ENCODE measurements around the gene MRPL36. TPM values are rescaled to one million over a fixed set of nuclear protein-coding genes. Genes with fewer than 3 reads are reported as not detected.

The MRPL36 gene
- total and polyA plus RNA-seq, 2 donors (not counting 1 experiment from before 2014, with no cell fraction given), result 47.9 to 54.8 TPM

DNA sequence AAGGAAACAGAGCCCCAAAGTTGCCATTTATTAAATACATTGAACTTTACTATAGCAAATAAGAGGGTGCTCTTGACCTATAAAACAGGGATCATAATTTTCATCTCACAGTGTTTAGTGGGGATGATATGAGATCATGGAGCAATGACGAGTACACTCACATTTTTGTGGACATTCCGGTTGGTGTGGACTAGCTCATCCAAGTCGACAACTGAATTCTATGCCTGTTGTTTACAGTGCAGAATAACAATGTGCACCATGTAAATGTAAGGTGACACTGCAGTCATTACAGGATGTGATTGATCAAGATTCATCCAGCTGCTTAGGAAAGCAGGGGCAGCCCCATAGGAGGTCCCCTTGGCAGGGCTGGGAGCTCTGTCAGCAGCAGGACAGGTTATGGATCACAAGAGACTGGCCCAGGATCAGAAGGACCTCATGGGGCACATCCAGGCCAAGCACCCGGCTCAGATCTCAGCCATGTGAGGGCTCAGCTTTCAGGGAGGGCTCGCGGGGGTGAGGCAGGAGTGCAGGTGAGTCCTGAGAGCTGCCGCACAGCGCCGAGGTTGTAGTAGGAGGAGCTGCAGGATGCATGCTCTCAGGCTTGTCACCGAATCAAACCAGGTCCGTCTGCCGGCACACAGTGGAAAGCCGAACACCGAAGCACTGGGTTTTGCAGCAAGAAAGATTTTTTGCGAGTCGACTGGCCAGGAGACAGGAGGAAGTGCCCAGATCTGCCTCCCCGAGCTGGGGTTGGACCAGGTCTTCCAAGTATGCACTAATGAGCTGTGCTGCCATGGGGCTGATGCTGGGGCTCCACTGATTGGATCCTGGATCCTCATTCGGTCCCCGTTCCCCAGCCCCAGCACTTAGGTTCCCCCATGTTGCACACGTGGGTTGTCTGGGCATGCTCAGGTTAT, 28.2 kb downstream of the MRPL36 start:
- Histone ChIP-seq H3K27me3 (ENCODE audit: control insufficient read depth, insufficient read depth, low read length) (no peaks in the 10 kb centered on the region), H3K79me2 (ENCODE audit: control insufficient read depth, insufficient read depth, low read length) (no peaks in the 10 kb centered on the region), H3K9me3 (ENCODE audit: control insufficient read depth, insufficient read depth, low read depth, low read length) (no peaks in the 10 kb centered on the region), H3K27ac (ENCODE audit: insufficient read depth, low read length) (no peak overlapping the region), H3K4me1 (ENCODE audit: control insufficient read depth, extremely low read depth, insufficient read depth, low read length) (no peaks in the 10 kb centered on the region), H4K20me1 (ENCODE audit: control insufficient read depth, extremely low read depth, insufficient read depth, low read length) (no peaks in the 10 kb centered on the region), H3K4me2 (ENCODE audit: extremely low read depth, insufficient read depth, low read length) (no peak overlapping the region), H3K9ac (ENCODE audit: insufficient read depth, low read length) (no peak overlapping the region), H3K4me3 (replicated peaks in 1 of 4; ENCODE audit: control extremely low read depth in 1 of 4, insufficient read depth in 1 of 4, low read depth in 3 of 4, low read length in 4 of 4) (no peak overlapping the region), H2AFZ (ENCODE audit: low read length) (no peak overlapping the region), H3K36me3 (ENCODE audit: control insufficient read depth, insufficient read depth, low read length) (no peaks in the 10 kb centered on the region)
- DNase-seq (ENCODE audit: low read depth in 2 of 2), result no peak
- TF ChIP-seq, protein P1, sequence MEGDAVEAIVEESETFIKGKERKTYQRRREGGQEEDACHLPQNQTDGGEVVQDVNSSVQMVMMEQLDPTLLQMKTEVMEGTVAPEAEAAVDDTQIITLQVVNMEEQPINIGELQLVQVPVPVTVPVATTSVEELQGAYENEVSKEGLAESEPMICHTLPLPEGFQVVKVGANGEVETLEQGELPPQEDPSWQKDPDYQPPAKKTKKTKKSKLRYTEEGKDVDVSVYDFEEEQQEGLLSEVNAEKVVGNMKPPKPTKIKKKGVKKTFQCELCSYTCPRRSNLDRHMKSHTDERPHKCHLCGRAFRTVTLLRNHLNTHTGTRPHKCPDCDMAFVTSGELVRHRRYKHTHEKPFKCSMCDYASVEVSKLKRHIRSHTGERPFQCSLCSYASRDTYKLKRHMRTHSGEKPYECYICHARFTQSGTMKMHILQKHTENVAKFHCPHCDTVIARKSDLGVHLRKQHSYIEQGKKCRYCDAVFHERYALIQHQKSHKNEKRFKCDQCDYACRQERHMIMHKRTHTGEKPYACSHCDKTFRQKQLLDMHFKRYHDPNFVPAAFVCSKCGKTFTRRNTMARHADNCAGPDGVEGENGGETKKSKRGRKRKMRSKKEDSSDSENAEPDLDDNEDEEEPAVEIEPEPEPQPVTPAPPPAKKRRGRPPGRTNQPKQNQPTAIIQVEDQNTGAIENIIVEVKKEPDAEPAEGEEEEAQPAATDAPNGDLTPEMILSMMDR (conservative IDR thresholded peaks at IDR 0.05 in 1 of 2, IDR thresholded peaks at IDR 0.05 in 1 of 2; ENCODE audit: low read depth in 1 of 2, low read length in 2 of 2), result no peak
- no peak for TF ChIP-seq EZH2 (IDR thresholded peaks at IDR 0.05; ENCODE audit: low read length, missing control alignments)

DNA sequence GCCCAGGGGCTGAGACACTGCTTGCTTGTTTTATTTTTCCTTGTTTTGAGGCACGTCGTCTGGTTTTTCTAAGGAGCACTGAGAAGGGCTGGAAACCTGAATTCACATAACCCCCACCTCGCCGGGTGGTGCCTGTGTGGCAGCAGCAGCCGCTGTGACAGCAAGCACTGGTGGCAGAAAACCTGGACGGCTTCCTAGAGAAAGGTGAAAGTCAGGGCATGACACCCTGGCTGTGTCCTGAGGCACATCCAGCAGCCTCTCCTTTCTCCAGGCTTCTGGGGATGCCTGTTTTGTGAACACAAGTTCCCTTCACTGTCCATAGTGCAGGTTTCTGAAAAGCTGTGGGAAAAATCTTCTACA, 29.2 kb downstream of the MRPL36 start:
- Histone ChIP-seq H3K27me3 (ENCODE audit: control insufficient read depth, insufficient read depth, low read length) (no peaks in the 10 kb centered on the region), H2AFZ (ENCODE audit: low read length) (no peak overlapping the region), H3K9ac (ENCODE audit: insufficient read depth, low read length) (no peak overlapping the region), H3K4me3 (replicated peaks in 1 of 4; ENCODE audit: control extremely low read depth in 1 of 4, insufficient read depth in 1 of 4, low read depth in 3 of 4, low read length in 4 of 4) (no peak overlapping the region), H4K20me1 (ENCODE audit: control insufficient read depth, extremely low read depth, insufficient read depth, low read length) (no peaks in the 10 kb centered on the region), H3K79me2 (ENCODE audit: control insufficient read depth, insufficient read depth, low read length) (no peaks in the 10 kb centered on the region), H3K9me3 (ENCODE audit: control insufficient read depth, insufficient read depth, low read depth, low read length) (no peaks in the 10 kb centered on the region), H3K36me3 (ENCODE audit: control insufficient read depth, insufficient read depth, low read length) (no peaks in the 10 kb centered on the region), H3K4me2 (ENCODE audit: extremely low read depth, insufficient read depth, low read length) (no peak overlapping the region), H3K27ac (ENCODE audit: insufficient read depth, low read length) (no peak overlapping the region), H3K4me1 (ENCODE audit: control insufficient read depth, extremely low read depth, insufficient read depth, low read length) (no peaks in the 10 kb centered on the region)
- TF ChIP-seq, protein P1 (conservative IDR thresholded peaks at IDR 0.05 in 1 of 2, IDR thresholded peaks at IDR 0.05 in 1 of 2; ENCODE audit: low read depth in 1 of 2, low read length in 2 of 2), result no peak
- no peak for TF ChIP-seq EZH2 (IDR thresholded peaks at IDR 0.05; ENCODE audit: low read length, missing control alignments)
- DNase-seq (ENCODE audit: low read depth in 2 of 2), result no peak

DNA sequence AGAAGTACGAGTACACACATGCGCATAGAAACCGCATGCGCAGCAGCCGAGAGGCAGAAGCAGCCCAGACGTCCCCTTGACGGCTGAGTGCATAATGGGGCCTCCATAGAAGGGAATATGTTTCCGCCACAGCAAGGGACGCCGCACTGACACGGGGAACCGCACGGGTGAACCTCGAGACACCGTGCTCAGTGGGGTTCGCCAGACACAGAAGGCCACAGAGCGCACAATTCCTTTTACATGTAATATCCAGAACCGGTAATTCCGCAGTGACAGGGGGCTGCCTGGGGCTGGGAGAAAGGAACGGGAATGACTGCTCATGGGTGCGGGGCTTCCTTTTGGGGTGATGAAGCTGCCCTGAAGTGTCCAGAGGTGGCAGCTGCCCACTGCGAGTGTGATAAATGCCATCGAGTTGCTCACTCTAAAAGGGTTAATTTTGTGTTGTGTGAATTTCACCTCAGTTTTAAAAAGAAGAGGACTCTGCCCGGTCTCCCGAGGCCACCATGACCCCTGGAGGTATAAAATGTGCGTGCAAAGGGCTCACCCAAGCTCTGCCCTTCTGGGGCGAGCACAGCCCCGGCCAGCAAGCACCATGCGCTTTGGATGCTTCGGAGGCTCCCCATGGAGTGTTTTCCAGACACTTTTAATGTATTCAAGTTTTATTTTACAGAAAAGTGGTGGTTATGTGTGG, 29.7 kb downstream of the MRPL36 start:
- Histone ChIP-seq H3K4me1 (ENCODE audit: control insufficient read depth, extremely low read depth, insufficient read depth, low read length) (no peaks in the 10 kb centered on the region), H3K27me3 (ENCODE audit: control insufficient read depth, insufficient read depth, low read length) (no peaks in the 10 kb centered on the region)
- no peak for TF ChIP-seq EZH2 (IDR thresholded peaks at IDR 0.05; ENCODE audit: low read length, missing control alignments)
- TF ChIP-seq, protein P1 (conservative IDR thresholded peaks at IDR 0.05 in 1 of 2, IDR thresholded peaks at IDR 0.05 in 1 of 2; ENCODE audit: low read depth in 1 of 2, low read length in 2 of 2), result no peak

More for the DNA sequence above, 29.7 kb downstream of the MRPL36 start:
- Histone ChIP-seq H3K9ac (ENCODE audit: insufficient read depth, low read length) (no peak overlapping the region), H3K27ac (ENCODE audit: insufficient read depth, low read length) (no peak overlapping the region), H3K4me2 (ENCODE audit: extremely low read depth, insufficient read depth, low read length) (no peak overlapping the region), H3K79me2 (ENCODE audit: control insufficient read depth, insufficient read depth, low read length) (no peaks in the 10 kb centered on the region), H3K36me3 (ENCODE audit: control insufficient read depth, insufficient read depth, low read length) (no peaks in the 10 kb centered on the region), H3K9me3 (ENCODE audit: control insufficient read depth, insufficient read depth, low read depth, low read length) (no peaks in the 10 kb centered on the region), H2AFZ (ENCODE audit: low read length) (no peak overlapping the region), H3K4me3 (replicated peaks in 1 of 4; ENCODE audit: control extremely low read depth in 1 of 4, insufficient read depth in 1 of 4, low read depth in 3 of 4, low read length in 4 of 4) (no peak overlapping the region), H4K20me1 (ENCODE audit: control insufficient read depth, extremely low read depth, insufficient read depth, low read length) (no peaks in the 10 kb centered on the region)
- no peak for DNase-seq (ENCODE audit: low read depth in 2 of 2)
